Nephron progenitor cell (in vitro differentiated cells): ENCODE results near the gene RTL5.

Experiments
- DNase-seq: peaks from one replicate; pipeline ENCODE4 v3.0.0; 2021
- H3K27ac Mint-ChIP-seq: 2 replicates; pipeline ENCODE4 v1.8.0; 2021; ENCODE audit warnings: mild to moderate bottlenecking, moderate library complexity, mixed read lengths
- H3K27me3 Mint-ChIP-seq: 2 replicates; pipeline ENCODE4 v1.8.0; 2021; ENCODE audit warnings: mild to moderate bottlenecking, low read depth, mixed read lengths; ENCODE audit not compliant: poor library complexity
- H3K36me3 Mint-ChIP-seq: 2 replicates; pipeline ENCODE4 v1.8.0; 2021; ENCODE audit warnings: low read depth, mixed read lengths
- H3K4me1 Mint-ChIP-seq: 2 replicates; pipeline ENCODE4 v1.8.0; 2021; ENCODE audit warnings: mixed read lengths
- H3K4me3 Mint-ChIP-seq: 2 replicates; pipeline ENCODE4 v1.8.0; 2021; ENCODE audit warnings: mild to moderate bottlenecking, moderate library complexity, mixed read lengths
- H3K9me3 Mint-ChIP-seq: 2 replicates; pipeline ENCODE4 v1.8.0; 2021; ENCODE audit warnings: mild to moderate bottlenecking, moderate library complexity, mixed read lengths
- TF ChIP-seq, protein P1 (sequence below): fragments of 200-600 bp; sonication (generic); IDR thresholded peaks from 2 replicates; pipeline ENCODE4 v1.5.0; 2021; ENCODE audit warnings: antibody characterized with exemption

The RTL5 gene

DNA sequence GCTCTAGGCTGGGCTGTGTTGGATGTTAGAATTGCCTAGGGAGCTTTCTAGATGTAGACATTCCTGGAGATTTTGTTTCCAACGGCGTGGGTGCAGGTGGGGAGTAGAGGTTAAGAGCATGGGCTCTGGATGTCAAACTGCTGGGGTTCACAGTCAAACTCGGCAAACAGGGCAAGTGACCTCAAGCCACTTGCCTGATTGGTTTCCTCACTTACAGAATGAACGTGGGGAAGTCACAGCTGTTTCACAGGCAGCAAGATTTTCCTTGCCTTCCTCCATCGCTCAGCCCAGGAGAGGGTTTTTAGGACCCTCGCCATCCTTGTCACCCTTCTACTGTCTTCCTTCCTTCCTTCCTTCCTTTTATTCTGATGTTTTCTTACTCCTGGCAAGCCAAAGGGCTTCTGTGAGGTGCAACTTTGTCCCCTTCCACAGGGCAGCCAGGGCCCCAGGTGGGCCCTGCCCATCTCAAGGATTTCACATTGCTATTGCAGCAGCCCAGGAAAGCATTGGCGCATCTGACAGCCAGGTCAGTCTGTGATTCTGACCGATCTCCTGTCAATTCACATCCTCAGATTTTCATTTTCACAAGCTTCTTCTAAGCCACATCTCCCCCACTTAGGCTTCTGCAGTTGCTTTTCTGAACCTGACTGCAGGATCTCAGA lies 7.0 kb downstream of the RTL5 start:
- H3K4me3 Mint-ChIP-seq, result no peak overlapping the region
- H3K9me3 Mint-ChIP-seq, result peaks cover 66% of the 10 kb centered on the region
- TF ChIP-seq, protein P1, sequence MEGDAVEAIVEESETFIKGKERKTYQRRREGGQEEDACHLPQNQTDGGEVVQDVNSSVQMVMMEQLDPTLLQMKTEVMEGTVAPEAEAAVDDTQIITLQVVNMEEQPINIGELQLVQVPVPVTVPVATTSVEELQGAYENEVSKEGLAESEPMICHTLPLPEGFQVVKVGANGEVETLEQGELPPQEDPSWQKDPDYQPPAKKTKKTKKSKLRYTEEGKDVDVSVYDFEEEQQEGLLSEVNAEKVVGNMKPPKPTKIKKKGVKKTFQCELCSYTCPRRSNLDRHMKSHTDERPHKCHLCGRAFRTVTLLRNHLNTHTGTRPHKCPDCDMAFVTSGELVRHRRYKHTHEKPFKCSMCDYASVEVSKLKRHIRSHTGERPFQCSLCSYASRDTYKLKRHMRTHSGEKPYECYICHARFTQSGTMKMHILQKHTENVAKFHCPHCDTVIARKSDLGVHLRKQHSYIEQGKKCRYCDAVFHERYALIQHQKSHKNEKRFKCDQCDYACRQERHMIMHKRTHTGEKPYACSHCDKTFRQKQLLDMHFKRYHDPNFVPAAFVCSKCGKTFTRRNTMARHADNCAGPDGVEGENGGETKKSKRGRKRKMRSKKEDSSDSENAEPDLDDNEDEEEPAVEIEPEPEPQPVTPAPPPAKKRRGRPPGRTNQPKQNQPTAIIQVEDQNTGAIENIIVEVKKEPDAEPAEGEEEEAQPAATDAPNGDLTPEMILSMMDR, result no peak
- H3K36me3 Mint-ChIP-seq, result peaks cover 11% of the 10 kb centered on the region
- H3K27me3 Mint-ChIP-seq, result peaks cover 2% of the 10 kb centered on the region
- no peak for DNase-seq
- peaks cover 68% of the 10 kb centered on the region for H3K4me1 Mint-ChIP-seq
- H3K27ac Mint-ChIP-seq, result peak overlapping the region; percentile 99

DNA sequence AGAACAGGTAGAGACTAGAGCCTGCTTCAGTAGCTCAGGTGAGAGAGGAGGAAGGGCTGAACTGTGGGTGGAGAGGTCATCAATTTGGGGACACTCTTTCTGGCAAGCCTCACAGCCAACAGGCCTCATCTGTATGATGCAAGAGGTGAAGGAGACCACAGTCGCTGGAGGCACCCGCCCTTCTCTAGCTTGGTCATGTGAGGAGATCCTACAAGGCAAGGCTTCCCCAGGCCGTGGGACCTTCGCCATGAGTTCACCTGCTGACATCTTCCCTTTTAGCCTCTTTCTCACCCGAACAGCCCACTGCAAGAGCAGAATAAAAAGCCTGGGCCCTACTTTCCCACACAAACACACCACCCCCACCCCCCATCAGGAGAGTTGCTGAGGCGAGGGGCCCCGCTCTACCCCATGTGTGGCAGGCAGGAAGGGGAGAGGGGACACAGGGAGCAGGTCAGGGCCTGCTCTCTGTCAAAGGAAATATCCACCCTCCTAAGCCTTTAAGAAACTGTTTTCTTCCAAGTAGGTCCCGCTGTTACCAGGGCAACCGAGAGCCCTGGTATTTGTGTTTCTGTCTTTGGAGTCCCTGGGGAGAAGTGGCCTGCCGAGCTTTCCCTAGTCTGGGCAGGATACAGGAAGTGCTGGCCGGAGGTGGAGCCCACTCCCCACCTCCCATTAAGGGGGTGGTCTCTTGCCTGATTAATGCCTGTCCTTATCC lies 8.1 kb downstream of the RTL5 start:
- H3K36me3 Mint-ChIP-seq, result peaks cover under 1% of the 10 kb centered on the region
- peak overlapping the region; percentile 99 for H3K27ac Mint-ChIP-seq
- H3K4me3 Mint-ChIP-seq, result peak overlapping the region; percentile 66
- TF ChIP-seq, protein P1, result no peak
- peaks cover 57% of the 10 kb centered on the region for H3K9me3 Mint-ChIP-seq
- H3K4me1 Mint-ChIP-seq, result peaks cover 63% of the 10 kb centered on the region
- peak; percentile 69 for DNase-seq
- H3K27me3 Mint-ChIP-seq, result peaks cover 2% of the 10 kb centered on the region

DNA sequence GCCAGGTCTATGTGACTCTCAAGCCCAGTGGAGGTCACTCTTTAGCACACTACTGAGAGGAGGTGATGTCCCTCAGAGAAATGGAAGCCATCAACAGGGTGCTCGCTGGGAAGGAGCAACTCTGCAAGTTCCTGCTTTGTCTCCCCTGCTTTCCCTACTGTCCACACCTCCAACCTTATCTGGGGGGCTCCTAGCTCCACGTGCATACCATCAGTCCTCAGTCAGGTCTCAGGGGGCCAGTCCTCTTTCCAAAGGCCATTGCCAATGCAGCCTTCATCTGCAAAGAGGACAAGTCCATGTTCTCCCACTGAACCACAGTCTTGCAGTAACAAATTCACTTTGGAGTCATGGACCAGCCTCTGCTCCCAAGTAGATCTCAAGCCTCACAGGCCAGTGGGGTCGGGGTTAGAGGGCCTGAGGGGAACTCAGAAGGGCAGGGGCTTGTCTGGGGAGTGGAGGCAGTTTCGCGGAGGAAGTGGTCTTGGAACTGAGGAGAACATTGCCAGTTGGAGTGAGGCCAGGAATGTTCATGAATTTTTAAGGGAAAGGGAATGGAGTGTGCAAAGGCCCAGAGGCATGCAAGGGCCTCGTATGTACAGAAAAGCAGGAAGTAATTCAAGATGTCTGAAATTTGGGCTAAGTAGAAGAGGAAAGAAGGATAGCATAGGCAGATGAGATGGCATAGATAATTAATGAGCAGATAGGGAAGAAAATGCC lies 8.9 kb downstream of the RTL5 start:
- DNase-seq, result no peak
- Mint-ChIP-seq H3K27me3 (peaks cover 2% of the 10 kb centered on the region), H3K4me1 (peaks cover 58% of the 10 kb centered on the region), H3K4me3 (peak overlapping the region; percentile 66), H3K9me3 (peaks cover 50% of the 10 kb centered on the region), H3K27ac (peak overlapping the region; percentile 99), H3K36me3 (no peaks in the 10 kb centered on the region)
- TF ChIP-seq, protein P1, result no peak

DNA sequence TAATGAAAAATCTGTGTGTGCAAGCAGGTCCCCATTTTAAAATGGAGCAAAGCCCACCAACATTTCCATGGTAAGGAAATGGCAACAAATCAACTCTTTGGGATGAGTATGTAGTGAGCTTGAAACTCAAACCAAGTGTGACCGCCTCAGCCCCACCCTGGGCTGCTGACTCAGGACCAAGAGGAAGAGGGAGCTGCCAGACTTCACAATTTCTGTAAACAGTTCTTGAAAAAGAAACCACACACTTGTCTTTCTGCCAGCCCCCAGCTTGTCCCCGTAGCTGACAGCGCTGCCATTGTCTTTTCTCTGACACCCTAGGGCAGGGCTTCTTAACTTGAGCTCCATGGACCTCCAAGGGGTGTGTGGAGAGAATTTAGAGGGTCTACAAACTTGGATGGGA lies 10.3 kb downstream of the RTL5 start:
- H3K27ac Mint-ChIP-seq, result no peak overlapping the region
- H3K4me1 Mint-ChIP-seq, result peaks cover 54% of the 10 kb centered on the region
- peaks cover 6% of the 10 kb centered on the region for H3K27me3 Mint-ChIP-seq

GRCh38 chrX:72120837-72121236 lies 10.9 kb downstream of the RTL5 start:
- Mint-ChIP-seq H3K36me3 (no peaks in the 10 kb centered on the region), H3K4me3 (no peak overlapping the region), H3K27ac (no peak overlapping the region), H3K27me3 (peaks cover 7% of the 10 kb centered on the region), H3K4me1 (peaks cover 52% of the 10 kb centered on the region), H3K9me3 (peaks cover 40% of the 10 kb centered on the region)
- no peak for DNase-seq
- TF ChIP-seq, protein P1, result no peak

More for the DNA sequence above, 10.3 kb downstream of the RTL5 start:
- Mint-ChIP-seq H3K4me3 (no peak overlapping the region), H3K36me3 (no peaks in the 10 kb centered on the region), H3K9me3 (peaks cover 41% of the 10 kb centered on the region)
- TF ChIP-seq, protein P1, result no peak
- DNase-seq, result no peak
